ENCODE results near the gene UBE2M.
"Not testable (repeated sequence)": the region's sequence is repeated elsewhere in the genome, so short reads cannot be mapped to it uniquely, and the experiment has no call there.

UBE2M gene

GRCh38 chr19:58578012-58578925 is 19.9 kb upstream of the UBE2M start:
- Histone ChIP-seq H3K27ac (no peak overlapping the region), H3K4me3 (ENCODE audit: low read depth in 1 of 2, low read length in 1 of 2) (no peak overlapping the region), H3K4me1 (ENCODE audit: control insufficient read depth in 1 of 2, insufficient read depth in 1 of 2, low read depth in 1 of 2, low read length in 1 of 2) (peaks cover 24 to 29% of the 10 kb centered on the region in 2 experiments), H3K36me3 (peaks cover 19% of the 10 kb centered on the region), H3K9me3 (no peaks in the 10 kb centered on the region), H3K27me3 (no peaks in the 10 kb centered on the region)
- no peak for TF ChIP-seq CTCF (IDR thresholded peaks at IDR 0.05)

GRCh38 chr19:58577581-58577980 is 19.2 kb upstream of the UBE2M start:
- not testable (repeated sequence) for H3K27ac ChIP-seq

GRCh38 chr19:58575183-58576041 is 17.0 kb upstream of the UBE2M start:
- Histone ChIP-seq H3K4me3 (ENCODE audit: low read depth in 1 of 2, low read length in 1 of 2) (peak overlapping the region; percentile 80 to 95), H3K9me3 (no peaks in the 10 kb centered on the region), H3K4me1 (ENCODE audit: control insufficient read depth in 1 of 2, insufficient read depth in 1 of 2, low read depth in 1 of 2, low read length in 1 of 2) (peaks cover 43% of the 10 kb centered on the region in 2 experiments), H3K27ac (peak overlapping the region; percentile 98), H3K27me3 (no peaks in the 10 kb centered on the region), H3K36me3 (no peaks in the 10 kb centered on the region)
- peak; percentile 65 for TF ChIP-seq CTCF (IDR thresholded peaks at IDR 0.05)

More at GRCh38 chr19:58577581-58577980, 19.2 kb upstream of the UBE2M start:
- H3K9me3 ChIP-seq; H3K4me3 ChIP-seq (ENCODE audit: low read depth in 1 of 2, low read length in 1 of 2); H3K27me3 ChIP-seq: not testable (repeated sequence)
- H3K4me1 ChIP-seq (ENCODE audit: control insufficient read depth in 1 of 2, insufficient read depth in 1 of 2, low read depth in 1 of 2, low read length in 1 of 2), result peaks cover 24 to 29% of the 10 kb centered on the region in 2 experiments
- peaks cover 12% of the 10 kb centered on the region for H3K36me3 ChIP-seq

GRCh38 chr19:58573658-58574164 is 15.3 kb upstream of the UBE2M start:
- TF ChIP-seq CTCF (IDR thresholded peaks at IDR 0.05), result no peak
- H3K4me1 ChIP-seq (ENCODE audit: control insufficient read depth in 1 of 2, insufficient read depth in 1 of 2, low read depth in 1 of 2, low read length in 1 of 2), result peaks cover 45 to 46% of the 10 kb centered on the region in 2 experiments
- H3K27me3 ChIP-seq, result no peaks in the 10 kb centered on the region
- peak overlapping the region; percentile 80 to 90 for H3K4me3 ChIP-seq (ENCODE audit: low read depth in 1 of 2, low read length in 1 of 2)
- H3K9me3 ChIP-seq, result no peaks in the 10 kb centered on the region
- H3K27ac ChIP-seq, result peak overlapping the region; percentile 98
- peaks cover 13% of the 10 kb centered on the region for H3K36me3 ChIP-seq

GRCh38 chr19:58572818-58573657 is 14.6 kb upstream of the UBE2M start, which contains the start of gene MZF1:
Gene MZF1 (minus strand): TSS chr19:58573335. CDS start chr19:58571389, 1,946 bp downstream.
- no peaks in the 10 kb centered on the region for H3K9me3 ChIP-seq
- H3K4me3 ChIP-seq (ENCODE audit: low read depth in 1 of 2, low read length in 1 of 2), result peak within 1 kb of the TSS; percentile 80 to 90
- H3K27me3 ChIP-seq, result no peaks in the 10 kb centered on the region
- TF ChIP-seq CTCF (IDR thresholded peaks at IDR 0.05), result peak; percentile 53
- H3K4me1 ChIP-seq (ENCODE audit: control insufficient read depth in 1 of 2, insufficient read depth in 1 of 2, low read depth in 1 of 2, low read length in 1 of 2), result peaks cover 45 to 46% of the 10 kb centered on the region in 2 experiments
- H3K27ac ChIP-seq, result peak within 1 kb of the TSS; percentile 98
- peaks cover 14% of the 10 kb centered on the region for H3K36me3 ChIP-seq
